ENCODE results near the gene PLA2G4D.

DNA sequence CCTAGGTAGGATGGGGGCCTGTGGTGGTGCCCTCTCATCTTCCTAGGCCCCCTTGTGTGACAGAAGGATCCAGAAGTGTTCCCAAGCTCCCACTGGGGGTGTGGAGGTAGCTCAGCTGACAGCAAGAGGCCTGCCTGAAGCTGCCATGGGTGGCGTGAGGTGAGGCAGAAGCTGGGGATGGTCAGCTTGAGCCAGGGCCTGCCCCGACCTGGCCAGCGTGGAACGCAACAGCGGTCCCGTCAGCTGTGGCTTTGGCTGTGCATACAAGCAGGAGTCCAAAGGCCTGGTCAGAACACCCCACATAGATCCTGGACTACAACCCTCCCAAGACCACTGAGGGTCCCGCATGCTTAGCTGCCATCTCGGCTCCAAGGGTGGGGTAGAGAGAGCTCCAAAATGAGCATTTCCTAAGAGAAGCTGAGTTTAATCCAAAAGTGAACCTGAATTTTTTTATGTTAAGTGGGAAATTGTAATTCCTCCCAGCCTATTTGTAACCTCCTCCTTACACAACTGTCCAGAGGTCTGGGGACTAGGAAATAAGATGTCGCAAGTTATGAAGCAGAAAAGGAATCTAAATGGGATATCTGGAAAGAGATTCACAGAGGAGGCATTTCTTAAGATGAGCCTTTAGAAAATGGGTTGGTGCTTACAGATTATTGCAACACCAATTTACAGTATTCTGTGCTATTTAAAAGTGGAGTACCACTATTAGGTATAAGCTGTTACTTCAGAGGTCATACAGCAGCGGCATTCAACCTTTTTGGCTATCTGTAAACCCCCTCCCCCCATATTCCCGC is 9.9 kb upstream of the PLA2G4D start:
- TF ChIP-seq ZFP36 (IDR thresholded peaks at IDR 0.05; ENCODE audit: borderline replicate concordance, partially characterized antibody) (no peak), JUNB (IDR thresholded peaks at IDR 0.05) (no peak), BHLHE40 (IDR thresholded peaks at IDR 0.05; ENCODE audit: low read depth, low read length) (no peak), HOXA7 (CRISPR knock-in tag; IDR thresholded peaks at IDR 0.05) (no peak), NFE2L2 (conservative IDR thresholded peaks at IDR 0.05; ENCODE audit: low read length) (no peak), MAX (IDR thresholded peaks at IDR 0.05) (no peak), POLR2A (IDR thresholded peaks at IDR 0.05; ENCODE audit: low read length) (no peak), CEBPB (IDR thresholded peaks at IDR 0.05) (no peak), ZNF302 (CRISPR knock-in tag; IDR thresholded peaks at IDR 0.05) (no peak), CHD2 (IDR thresholded peaks at IDR 0.05; ENCODE audit: low read length, partially characterized antibody) (no peak), MAFK (IDR thresholded peaks at IDR 0.05; ENCODE audit: partially characterized antibody) (no peak)
- TF ChIP-seq, protein P1, sequence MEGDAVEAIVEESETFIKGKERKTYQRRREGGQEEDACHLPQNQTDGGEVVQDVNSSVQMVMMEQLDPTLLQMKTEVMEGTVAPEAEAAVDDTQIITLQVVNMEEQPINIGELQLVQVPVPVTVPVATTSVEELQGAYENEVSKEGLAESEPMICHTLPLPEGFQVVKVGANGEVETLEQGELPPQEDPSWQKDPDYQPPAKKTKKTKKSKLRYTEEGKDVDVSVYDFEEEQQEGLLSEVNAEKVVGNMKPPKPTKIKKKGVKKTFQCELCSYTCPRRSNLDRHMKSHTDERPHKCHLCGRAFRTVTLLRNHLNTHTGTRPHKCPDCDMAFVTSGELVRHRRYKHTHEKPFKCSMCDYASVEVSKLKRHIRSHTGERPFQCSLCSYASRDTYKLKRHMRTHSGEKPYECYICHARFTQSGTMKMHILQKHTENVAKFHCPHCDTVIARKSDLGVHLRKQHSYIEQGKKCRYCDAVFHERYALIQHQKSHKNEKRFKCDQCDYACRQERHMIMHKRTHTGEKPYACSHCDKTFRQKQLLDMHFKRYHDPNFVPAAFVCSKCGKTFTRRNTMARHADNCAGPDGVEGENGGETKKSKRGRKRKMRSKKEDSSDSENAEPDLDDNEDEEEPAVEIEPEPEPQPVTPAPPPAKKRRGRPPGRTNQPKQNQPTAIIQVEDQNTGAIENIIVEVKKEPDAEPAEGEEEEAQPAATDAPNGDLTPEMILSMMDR (IDR thresholded peaks at IDR 0.05) = no peak
- TF ChIP-seq, protein P2, sequence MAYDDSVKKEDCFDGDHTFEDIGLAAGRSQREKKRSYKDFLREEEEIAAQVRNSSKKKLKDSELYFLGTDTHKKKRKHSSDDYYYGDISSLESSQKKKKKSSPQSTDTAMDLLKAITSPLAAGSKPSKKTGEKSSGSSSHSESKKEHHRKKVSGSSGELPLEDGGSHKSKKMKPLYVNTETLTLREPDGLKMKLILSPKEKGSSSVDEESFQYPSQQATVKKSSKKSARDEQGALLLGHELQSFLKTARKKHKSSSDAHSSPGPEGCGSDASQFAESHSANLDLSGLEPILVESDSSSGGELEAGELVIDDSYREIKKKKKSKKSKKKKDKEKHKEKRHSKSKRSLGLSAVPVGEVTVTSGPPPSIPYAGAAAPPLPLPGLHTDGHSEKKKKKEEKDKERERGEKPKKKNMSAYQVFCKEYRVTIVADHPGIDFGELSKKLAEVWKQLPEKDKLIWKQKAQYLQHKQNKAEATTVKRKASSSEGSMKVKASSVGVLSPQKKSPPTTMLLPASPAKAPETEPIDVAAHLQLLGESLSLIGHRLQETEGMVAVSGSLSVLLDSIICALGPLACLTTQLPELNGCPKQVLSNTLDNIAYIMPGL (CRISPR knock-in tag; IDR thresholded peaks at IDR 0.05; ENCODE audit: borderline replicate concordance) = no peak
- TF ChIP-seq, protein P3, sequence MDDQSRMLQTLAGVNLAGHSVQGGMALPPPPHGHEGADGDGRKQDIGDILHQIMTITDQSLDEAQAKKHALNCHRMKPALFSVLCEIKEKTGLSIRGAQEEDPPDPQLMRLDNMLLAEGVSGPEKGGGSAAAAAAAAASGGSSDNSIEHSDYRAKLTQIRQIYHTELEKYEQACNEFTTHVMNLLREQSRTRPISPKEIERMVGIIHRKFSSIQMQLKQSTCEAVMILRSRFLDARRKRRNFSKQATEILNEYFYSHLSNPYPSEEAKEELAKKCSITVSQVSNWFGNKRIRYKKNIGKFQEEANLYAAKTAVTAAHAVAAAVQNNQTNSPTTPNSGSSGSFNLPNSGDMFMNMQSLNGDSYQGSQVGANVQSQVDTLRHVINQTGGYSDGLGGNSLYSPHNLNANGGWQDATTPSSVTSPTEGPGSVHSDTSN (IDR thresholded peaks at IDR 0.05) = no peak

Data from A549 (cell line).